BE2C (cell line): ENCODE data around the gene WDR7.

ENCODE experiments used
- DNase-seq: peaks from one replicate; pipeline ENCODE4 v3.0.0-alpha.2; 2020
- H3K27me3 ChIP-seq: fragments of 250-450 bp; sonication (Bioruptor Pico); 2 replicates; pipeline ENCODE4 v1.5.1; 2020; ENCODE audit warnings: mild to moderate bottlenecking
- H3K36me3 ChIP-seq: fragments of 250-450 bp; sonication (Bioruptor Pico); 2 replicates; pipeline ENCODE4 v1.5.1; 2020; ENCODE audit warnings: mild to moderate bottlenecking
- H3K4me1 ChIP-seq: fragments of 250-450 bp; sonication (Bioruptor Pico); 2 replicates; pipeline ENCODE4 v1.5.1; 2020
- H3K4me3 ChIP-seq: 2 replicates; pipeline ENCODE4 v1.5.1; 2011; ENCODE audit warnings: low read depth, low read length
- H3K9me3 ChIP-seq: fragments of 250-450 bp; sonication (Bioruptor Pico); 2 replicates; pipeline ENCODE4 v1.5.1; 2020
- CTCF ChIP-seq: IDR thresholded peaks from 2 replicates; pipeline ENCODE4 v1.5.1; 2012; ENCODE audit warnings: mild to moderate bottlenecking, low read depth, low read length

The WDR7 gene

GRCh38 chr18:56843241-56843640 lies 192.1 kb downstream of the WDR7 start:
- DNase-seq = no peak
- Histone ChIP-seq H3K36me3 (no peaks in the 10 kb centered on the region), H3K4me1 (no peaks in the 10 kb centered on the region), H3K27me3 (no peaks in the 10 kb centered on the region), H3K4me3 (no peak overlapping the region), H3K9me3 (no peaks in the 10 kb centered on the region)
- TF ChIP-seq CTCF = no peak

GRCh38 chr18:56844556-56844955 lies 193.4 kb downstream of the WDR7 start:
- no peak for DNase-seq
- no peak overlapping the region for H3K4me3 ChIP-seq
- H3K4me1 ChIP-seq = no peaks in the 10 kb centered on the region
- no peaks in the 10 kb centered on the region for H3K36me3 ChIP-seq
- no peak for TF ChIP-seq CTCF
- H3K27me3 ChIP-seq = no peaks in the 10 kb centered on the region
- no peaks in the 10 kb centered on the region for H3K9me3 ChIP-seq

GRCh38 chr18:56851774-56852173 lies 200.6 kb downstream of the WDR7 start:
- H3K27me3 ChIP-seq = no peaks in the 10 kb centered on the region
- H3K4me1 ChIP-seq = no peaks in the 10 kb centered on the region
- no peak overlapping the region for H3K4me3 ChIP-seq
- H3K36me3 ChIP-seq = no peaks in the 10 kb centered on the region
- TF ChIP-seq CTCF = no peak
- DNase-seq = no peak
- H3K9me3 ChIP-seq = no peaks in the 10 kb centered on the region

- DNase-seq = no peak
Measured at GRCh38 chr18:56853961-56854360, 202.8 kb downstream of the WDR7 start.

GRCh38 chr18:56861244-56861643 lies 210.1 kb downstream of the WDR7 start:
- no peaks in the 10 kb centered on the region for H3K4me1 ChIP-seq
- TF ChIP-seq CTCF = no peak
- H3K27me3 ChIP-seq = no peaks in the 10 kb centered on the region
- DNase-seq = no peak
- no peak overlapping the region for H3K4me3 ChIP-seq
- no peaks in the 10 kb centered on the region for H3K36me3 ChIP-seq
- no peaks in the 10 kb centered on the region for H3K9me3 ChIP-seq

More at GRCh38 chr18:56853961-56854360, 202.8 kb downstream of the WDR7 start:
- TF ChIP-seq CTCF = no peak
- no peaks in the 10 kb centered on the region for H3K9me3 ChIP-seq
- H3K4me3 ChIP-seq = no peak overlapping the region
- no peaks in the 10 kb centered on the region for H3K4me1 ChIP-seq
- no peaks in the 10 kb centered on the region for H3K36me3 ChIP-seq
- no peaks in the 10 kb centered on the region for H3K27me3 ChIP-seq

GRCh38 chr18:56869189-56869777 lies 218.1 kb downstream of the WDR7 start:
- no peak for DNase-seq
- Histone ChIP-seq H3K27me3 (no peaks in the 10 kb centered on the region), H3K4me1 (no peaks in the 10 kb centered on the region), H3K36me3 (no peaks in the 10 kb centered on the region), H3K4me3 (no peak overlapping the region), H3K9me3 (no peaks in the 10 kb centered on the region)
- peak; percentile 68 for TF ChIP-seq CTCF
